ENCODE results near the gene HYPK. TPM values are rescaled to one million over a fixed set of nuclear protein-coding genes. Genes with fewer than 3 reads are reported as not detected.

Gene HYPK
- total RNA-seq, 2 experiments from 2014 or later = 17.6 to 18.5 TPM

GRCh38 chr15:43772624-43773023 is 27.8 kb upstream of the HYPK start:
- ChIA-PET POLR2A (no interaction called here), CTCF (interaction anchor here (0.7 kb wide), 1 partner anchor 22 kb away, joined by 3 read pairs; no protein-coding TSS in a partner anchor)
- peaks cover 70% of the 10 kb centered on the region for H3K36me3 Mint-ChIP-seq (ENCODE audit: low read depth)
- H3K9me3 ChIP-seq (ENCODE audit: control insufficient read depth in 1 of 2, insufficient read depth in 1 of 2, low read length in 2 of 2) = no peaks in the 10 kb centered on the region
- no peak overlapping the region for H3K4me3 Mint-ChIP-seq
- H3K27me3 ChIP-seq (ENCODE audit: control insufficient read depth in 1 of 2, insufficient read depth in 2 of 2, low read length in 2 of 2) = no peaks in the 10 kb centered on the region
- no peak for DNase-seq
- H3K27ac Mint-ChIP-seq = no peak overlapping the region
- no peak for TF ChIP-seq CTCF (IDR thresholded peaks at IDR 0.05)
- intact Hi-C loops (cut with DNase I, micrococcal nuclease) = no loop called here
- peaks cover 18% of the 10 kb centered on the region for H3K4me1 Mint-ChIP-seq (ENCODE audit: low read depth)
- H3K36me3 ChIP-seq (ENCODE audit: insufficient read depth, low read length) = peaks cover 55% of the 10 kb centered on the region
- H3K27me3 Mint-ChIP-seq = no peaks in the 10 kb centered on the region
- no peaks in the 10 kb centered on the region for H3K9me3 Mint-ChIP-seq
- peaks cover 18% of the 10 kb centered on the region for H3K4me1 ChIP-seq (ENCODE audit: insufficient read depth, low read length)
- H3K27ac ChIP-seq (ENCODE audit: low read depth in 1 of 2, low read length in 2 of 2) = no peak overlapping the region
- no peak for ATAC-seq (ENCODE audit: poor library complexity)
- no peak overlapping the region for H3K4me3 ChIP-seq (ENCODE audit: low read length)

GRCh38 chr15:43774062-43774461 is 26.3 kb upstream of the HYPK start:
- Histone ChIP-seq H3K4me3 (ENCODE audit: low read length) (no peak overlapping the region), H3K27ac (ENCODE audit: low read depth in 1 of 2, low read length in 2 of 2) (no peak overlapping the region), H3K27me3 (ENCODE audit: control insufficient read depth in 1 of 2, insufficient read depth in 2 of 2, low read length in 2 of 2) (no peaks in the 10 kb centered on the region), H3K36me3 (ENCODE audit: insufficient read depth, low read length) (peaks cover 40% of the 10 kb centered on the region), H3K4me1 (ENCODE audit: insufficient read depth, low read length) (peaks cover 25% of the 10 kb centered on the region), H3K9me3 (ENCODE audit: control insufficient read depth in 1 of 2, insufficient read depth in 1 of 2, low read length in 2 of 2) (no peaks in the 10 kb centered on the region)
- DNase-seq (no peak), ATAC-seq (ENCODE audit: poor library complexity) (no peak)
- H3K27ac Mint-ChIP-seq = peak overlapping the region; percentile 69
- no peaks in the 10 kb centered on the region for H3K9me3 Mint-ChIP-seq
- peaks cover 56% of the 10 kb centered on the region for H3K36me3 Mint-ChIP-seq (ENCODE audit: low read depth)
- ChIA-PET CTCF (no interaction called here), POLR2A (no interaction called here)
- H3K4me1 Mint-ChIP-seq (ENCODE audit: low read depth) = peaks cover 21% of the 10 kb centered on the region
- intact Hi-C loops (cut with DNase I, micrococcal nuclease) = loop anchor here in 1 of 2 experiments (2.0 kb wide), 1 partner anchor 23 kb away; no protein-coding TSS in a partner anchor
- no peaks in the 10 kb centered on the region for H3K27me3 Mint-ChIP-seq
- TF ChIP-seq CTCF (IDR thresholded peaks at IDR 0.05) = no peak
- H3K4me3 Mint-ChIP-seq = peak overlapping the region; percentile 13

DNA sequence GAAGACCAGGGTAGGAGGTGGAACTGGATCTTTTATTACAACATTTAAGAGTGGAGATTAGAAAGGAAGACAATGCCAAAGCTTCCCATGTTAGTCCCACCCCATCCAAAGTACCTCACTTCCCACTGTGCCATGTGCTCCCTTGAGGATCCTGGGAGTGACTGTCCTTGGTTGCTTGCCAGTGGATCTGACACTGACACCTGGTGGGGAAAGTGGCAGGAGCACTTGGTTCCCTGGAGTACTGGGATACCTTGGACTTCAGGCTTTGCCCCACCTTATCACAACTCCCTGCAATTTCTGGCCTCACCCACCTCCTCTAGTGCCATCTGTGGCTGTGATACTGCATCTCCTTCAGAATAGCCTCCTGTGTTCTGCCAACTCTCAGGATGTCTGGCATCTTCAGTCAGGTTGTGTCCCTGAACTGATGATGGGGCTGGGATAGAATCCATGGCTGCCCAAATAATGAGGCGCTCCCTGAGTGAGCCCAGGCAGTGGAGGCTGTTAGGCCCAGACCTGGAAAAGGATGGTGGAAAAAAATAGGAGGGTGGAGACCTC is 24.9 kb upstream of the HYPK start:
- POLR2A ChIA-PET = interaction anchor here (1.5 to 4.4 kb wide), 4 partner anchors 13 to 22 kb away, joined by 5 to 55 read pairs (median 27); partner anchors contain the start of genes HYPK, SERF2 and SERINC4
- no peak overlapping the region for H3K4me3 ChIP-seq (ENCODE audit: low read length)
- H3K4me1 Mint-ChIP-seq (ENCODE audit: low read depth) = peaks cover 18% of the 10 kb centered on the region
- peaks cover 26% of the 10 kb centered on the region for H3K36me3 ChIP-seq (ENCODE audit: insufficient read depth, low read length)
- peak overlapping the region; percentile 94 for H3K4me3 Mint-ChIP-seq
- H3K36me3 Mint-ChIP-seq (ENCODE audit: low read depth) = peaks cover 42% of the 10 kb centered on the region
- peak overlapping the region; percentile 69 for H3K27ac Mint-ChIP-seq
- ATAC-seq (ENCODE audit: poor library complexity) (no peak), DNase-seq (peak in 1 of 14 experiments; percentile 16)
- no peaks in the 10 kb centered on the region for H3K27me3 ChIP-seq (ENCODE audit: control insufficient read depth in 1 of 2, insufficient read depth in 2 of 2, low read length in 2 of 2)
- CTCF ChIA-PET = interaction anchor here (3.4 kb wide), 1 partner anchor 15 kb away, joined by 29 read pairs; the partner anchor contains the start of gene SERF2
- no peaks in the 10 kb centered on the region for H3K27me3 Mint-ChIP-seq
- peak overlapping the region in 1 of 2 donors; percentile 54 for H3K27ac ChIP-seq (ENCODE audit: low read depth in 1 of 2, low read length in 2 of 2)
- no peak for TF ChIP-seq CTCF (IDR thresholded peaks at IDR 0.05)
- intact Hi-C loops (cut with DNase I, micrococcal nuclease) = loop anchor here in 1 of 2 experiments (2.0 kb wide), 1 partner anchor 25 kb away; no protein-coding TSS in a partner anchor
- no peaks in the 10 kb centered on the region for H3K9me3 ChIP-seq (ENCODE audit: control insufficient read depth in 1 of 2, insufficient read depth in 1 of 2, low read length in 2 of 2)
- H3K4me1 ChIP-seq (ENCODE audit: insufficient read depth, low read length) = peaks cover 25% of the 10 kb centered on the region
- no peaks in the 10 kb centered on the region for H3K9me3 Mint-ChIP-seq
